ENCODE results near the gene ZNF134.

The ZNF134 gene

DNA sequence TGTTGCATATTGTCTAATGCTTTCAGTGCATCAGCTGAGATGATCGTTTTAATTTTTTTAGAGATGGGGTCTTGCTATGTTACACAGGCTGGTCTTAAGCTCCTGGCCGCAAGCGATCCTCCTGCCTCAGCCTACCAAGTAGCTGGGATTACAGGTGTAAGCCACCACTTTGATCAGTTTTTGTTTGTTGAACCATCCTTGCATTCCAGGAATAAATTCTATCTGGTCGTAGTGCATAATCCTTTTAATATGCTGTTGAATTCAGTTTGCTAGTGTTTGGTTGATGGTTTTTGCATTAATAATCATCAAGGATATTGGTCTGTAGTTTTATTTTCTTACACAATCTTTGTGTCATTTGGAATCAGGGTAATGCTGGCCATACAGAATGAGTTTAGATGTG is 23.3 kb downstream of the ZNF134 start:
- no peak for DNase-seq (ENCODE audit: low spot score)

DNA sequence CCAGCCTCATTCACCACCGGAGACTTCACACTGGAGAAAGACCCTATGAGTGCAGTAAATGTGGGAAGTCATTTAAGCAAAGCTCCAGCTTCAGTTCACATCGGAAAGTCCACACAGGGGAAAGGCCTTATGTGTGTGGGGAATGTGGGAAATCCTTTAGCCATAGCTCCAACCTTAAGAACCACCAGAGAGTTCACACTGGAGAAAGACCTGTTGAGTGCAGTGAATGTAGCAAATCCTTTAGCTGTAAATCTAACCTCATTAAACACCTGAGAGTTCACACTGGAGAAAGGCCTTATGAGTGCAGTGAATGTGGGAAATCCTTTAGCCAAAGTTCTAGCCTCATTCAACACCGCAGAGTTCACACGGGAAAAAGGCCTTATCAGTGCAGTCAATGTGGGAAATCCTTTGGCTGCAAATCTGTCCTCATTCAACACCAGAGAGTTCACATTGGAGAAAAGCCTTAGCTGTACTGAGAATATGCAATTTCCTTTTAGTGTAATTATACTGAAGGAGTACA is 27.7 kb downstream of the ZNF134 start:
- no peak for DNase-seq (ENCODE audit: low spot score)

DNA sequence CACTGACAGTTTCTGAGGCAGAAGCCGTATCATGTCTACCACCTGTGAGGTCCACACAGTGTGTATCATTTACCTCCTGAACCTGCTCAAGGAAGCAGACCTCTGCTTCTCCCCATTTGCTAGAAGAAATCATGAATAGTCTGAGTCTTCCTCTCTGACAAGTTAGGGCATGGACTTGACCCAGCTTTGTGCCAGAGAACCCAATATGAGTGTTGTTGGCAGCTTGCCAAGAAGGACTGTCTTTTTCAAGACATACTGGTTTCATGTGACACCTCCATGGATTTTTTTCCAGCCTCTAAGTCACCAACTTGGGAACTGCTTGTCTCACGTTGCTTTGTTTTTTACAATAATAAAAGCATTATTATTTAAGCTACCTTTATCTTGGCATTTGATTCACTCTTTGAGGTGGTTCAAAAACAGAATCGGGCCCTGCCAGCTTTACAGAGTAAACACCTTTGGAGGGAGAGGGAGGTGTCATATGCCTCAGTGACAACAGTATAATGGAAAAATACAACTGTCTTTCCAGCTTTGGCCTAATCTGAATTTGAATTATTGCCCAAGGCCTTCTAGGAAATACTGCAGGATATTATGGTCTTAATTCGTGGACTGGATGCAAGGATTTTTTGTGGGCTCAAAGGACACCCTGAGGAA is 28.5 kb downstream of the ZNF134 start:
- no peak for DNase-seq (ENCODE audit: low spot score)

DNA sequence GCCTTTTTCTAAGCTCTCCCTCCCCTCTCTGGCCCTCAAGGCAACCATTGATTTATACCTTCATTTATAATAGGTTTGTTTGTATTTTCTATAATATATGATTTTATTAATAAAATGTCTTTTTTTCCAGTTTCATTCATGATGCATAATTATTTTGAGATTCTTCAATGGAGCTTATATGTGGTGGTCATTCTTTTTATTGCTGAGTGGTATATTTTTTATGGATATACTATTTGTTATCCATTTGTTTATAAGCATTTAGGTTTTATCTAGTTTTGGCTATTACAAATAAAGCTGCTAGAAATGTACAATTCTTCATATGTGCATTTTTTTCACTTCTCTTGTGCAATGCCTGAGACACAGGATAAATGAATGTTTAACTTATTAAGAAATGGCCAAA is 29.7 kb downstream of the ZNF134 start:
- no peak for DNase-seq (ENCODE audit: low spot score)

DNA sequence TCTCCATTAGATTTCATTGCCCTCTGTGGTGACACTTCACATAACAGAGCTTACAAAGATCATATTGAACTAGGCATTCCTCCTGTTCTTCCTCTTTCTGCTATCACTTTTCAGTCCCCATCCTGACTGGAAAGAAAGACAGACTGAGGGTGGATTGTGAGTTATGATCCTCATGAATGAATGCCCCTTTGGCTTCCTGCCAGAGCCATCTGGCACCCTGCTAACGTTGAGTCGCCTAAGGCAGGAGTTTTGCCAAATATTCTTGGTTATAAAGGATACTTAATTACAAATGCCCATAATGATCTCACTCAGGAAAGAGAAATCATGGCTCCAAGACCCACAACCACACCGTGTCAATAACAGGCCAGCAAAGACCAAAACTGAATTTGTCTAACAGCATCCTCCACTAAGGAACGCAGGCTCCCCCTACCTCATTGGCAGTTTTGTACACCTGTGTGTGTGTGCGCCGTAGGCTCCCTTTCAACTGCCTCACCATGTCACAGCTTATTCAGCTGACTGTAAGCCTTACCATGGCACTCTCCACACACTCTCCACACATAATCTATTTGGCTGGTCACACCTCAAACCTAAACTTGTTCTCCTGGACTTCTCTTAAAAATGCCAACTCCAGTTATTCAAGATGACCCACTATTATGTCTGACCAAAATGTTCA is 34.4 kb downstream of the ZNF134 start:
- no peak for DNase-seq (ENCODE audit: low spot score)

DNA sequence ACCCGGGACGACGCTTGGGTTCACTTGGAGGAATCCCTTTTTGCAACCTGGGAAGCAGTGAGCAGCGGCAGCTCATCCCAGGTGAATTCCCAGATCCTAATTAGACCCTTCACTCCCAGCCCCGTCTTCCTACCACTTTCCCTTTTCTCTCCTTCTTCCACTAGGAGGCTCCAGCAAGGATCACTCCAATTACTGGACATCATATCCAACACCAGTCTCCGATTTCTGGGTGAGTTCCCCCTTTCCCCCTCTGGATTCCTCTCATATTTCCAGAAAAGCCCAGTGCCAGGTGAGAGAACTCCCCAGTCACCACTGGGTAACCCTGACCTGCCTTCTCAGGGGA is 37.6 kb downstream of the ZNF134 start:
- no peak for DNase-seq (ENCODE audit: low spot score)

DNA sequence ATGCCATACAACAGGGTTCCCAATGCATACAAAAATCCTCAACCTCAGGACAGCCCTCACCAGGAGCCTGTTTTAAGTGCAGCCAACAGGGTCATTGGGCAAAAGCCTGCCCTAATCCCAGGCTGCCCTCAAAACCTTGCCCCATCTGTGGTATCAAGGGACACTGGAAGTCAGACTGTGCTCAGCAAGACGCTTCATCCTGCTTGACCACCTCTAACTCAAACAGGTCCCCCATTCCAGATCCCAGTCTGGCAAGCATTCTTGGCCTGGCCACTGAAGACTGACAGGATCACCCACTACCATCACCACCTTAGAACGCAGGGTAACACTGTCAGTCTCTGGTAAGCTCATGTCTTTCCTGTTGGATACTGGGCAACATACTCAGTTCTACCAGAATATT is 39.6 kb downstream of the ZNF134 start:
- DNase-seq (ENCODE audit: low spot score) = no peak

DNA sequence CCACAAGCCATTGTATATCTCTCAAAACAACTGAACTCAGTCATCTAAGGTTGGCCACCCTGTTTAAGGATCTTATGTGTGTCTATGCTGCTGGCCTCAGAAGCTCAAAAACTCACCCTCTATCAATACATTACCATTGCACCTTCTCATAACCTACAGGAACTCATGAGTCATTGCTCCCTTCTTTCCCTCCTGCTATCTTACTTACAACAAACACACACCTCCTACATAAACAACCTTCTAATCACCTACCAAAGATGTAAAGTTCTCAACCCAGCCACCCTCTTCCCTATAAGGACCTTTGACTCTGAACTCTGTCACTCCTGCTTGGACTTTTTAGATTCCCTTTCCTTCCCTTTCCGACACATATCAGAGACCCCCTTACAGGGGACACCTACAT is 41.4 kb downstream of the ZNF134 start:
- no peak for DNase-seq (ENCODE audit: low spot score)

DNA sequence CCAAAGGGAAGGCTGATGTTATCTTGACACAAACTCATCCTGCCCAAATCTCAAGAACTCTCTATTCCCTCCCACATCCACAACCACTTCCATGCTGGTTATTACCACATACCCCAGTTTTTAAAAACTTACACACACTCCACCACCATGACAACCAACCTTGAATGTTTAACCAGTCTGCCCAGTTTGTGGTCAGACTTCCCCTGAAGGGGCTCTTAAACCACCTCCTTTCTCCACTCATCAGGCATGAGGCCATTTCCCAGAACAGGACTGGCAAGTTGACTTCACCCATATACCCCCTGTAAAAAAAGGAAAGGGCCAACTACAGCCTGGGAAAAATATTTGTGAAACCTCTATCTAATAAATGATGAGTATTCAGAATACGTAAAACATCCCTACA is 42.3 kb downstream of the ZNF134 start:
- DNase-seq (ENCODE audit: low spot score) = no peak

DNA sequence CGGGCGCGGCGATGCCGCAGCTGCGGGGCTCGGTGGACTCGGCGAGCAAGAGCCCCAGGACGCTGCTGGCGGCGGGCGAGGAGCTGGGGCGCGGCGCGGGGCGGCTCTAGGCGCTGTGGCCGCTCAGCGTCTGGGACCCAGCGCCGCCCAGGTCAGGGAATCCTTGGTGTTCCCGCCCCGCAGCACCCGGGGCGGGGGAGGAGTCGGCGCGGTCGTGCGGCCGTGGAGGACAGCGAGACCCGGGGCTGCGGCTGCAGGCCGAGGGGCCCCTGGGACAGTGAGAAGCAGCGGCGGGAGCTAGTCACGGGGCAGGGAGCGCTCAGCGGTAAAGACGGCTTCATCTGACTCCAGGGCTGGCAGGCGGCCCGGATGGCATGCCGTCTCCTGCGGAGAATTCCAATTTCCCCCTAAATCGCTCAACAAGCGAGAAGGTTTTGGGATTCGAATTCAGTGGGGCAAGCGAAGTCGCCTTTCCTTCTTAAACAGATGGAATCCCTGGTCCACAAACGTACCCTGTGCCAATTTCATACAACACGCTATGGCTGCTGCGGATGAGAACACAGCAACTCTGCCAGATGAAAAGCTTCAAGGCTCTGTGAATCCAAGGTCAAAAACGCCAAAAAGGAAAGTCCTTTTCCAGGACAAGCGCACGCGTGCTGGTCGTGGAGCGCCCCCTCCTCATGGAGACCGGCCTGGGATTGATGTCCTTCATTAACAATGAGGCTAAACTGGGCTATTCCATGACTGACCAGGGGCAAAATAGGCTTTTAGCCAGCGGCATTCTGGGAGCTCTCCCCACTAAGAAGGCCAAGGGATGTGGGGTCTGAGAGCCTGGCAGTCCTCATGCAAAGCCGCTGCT is 50.5 kb downstream of the ZNF134 start:
- peak; percentile 54 for DNase-seq (ENCODE audit: low spot score)

DNA sequence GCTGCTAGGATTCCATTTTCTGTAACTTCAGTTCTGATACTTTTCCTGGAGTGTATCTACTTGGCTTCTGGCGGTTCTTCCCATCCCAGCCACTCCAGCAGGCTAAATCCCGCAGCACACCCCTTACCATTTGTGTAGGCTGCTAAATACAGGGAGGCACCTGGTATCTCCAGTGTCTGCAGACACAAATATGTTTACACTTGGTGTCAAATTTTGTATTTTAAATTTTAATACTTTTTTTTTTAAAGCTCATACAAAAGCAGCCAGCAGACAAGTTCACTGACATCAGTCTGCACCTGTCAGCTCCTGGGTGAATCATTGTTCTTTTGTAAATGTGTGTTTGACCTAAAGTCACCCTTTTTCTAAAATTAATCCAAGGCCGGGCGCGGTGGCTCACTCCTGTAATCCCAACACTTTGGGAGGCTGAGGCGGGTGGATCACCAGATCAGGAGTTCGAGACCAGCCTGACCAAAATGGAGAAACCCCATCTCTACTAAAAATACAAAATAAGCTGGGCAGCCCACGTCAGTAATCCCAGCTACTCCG is 51.3 kb downstream of the ZNF134 start:
- no peak for DNase-seq (ENCODE audit: low spot score)

DNA sequence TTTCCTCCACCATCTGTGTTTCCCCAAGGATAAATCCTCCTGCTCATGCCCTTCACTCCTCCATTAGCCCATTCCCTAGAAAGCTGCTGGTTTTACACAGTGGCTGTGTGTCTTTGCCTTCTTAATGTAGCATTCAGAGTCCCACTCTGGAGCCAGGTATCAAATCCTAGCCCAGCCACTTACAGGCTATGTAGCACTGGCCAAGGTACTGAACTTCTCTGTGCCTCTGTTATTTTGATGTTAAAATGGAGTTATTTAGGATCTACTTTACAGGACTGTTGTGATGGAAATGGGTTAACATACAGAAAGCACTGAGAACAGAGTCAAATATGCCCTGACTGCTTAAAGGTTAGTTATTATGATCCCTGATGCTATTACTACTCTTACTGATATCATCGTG is 53.2 kb downstream of the ZNF134 start:
- DNase-seq (ENCODE audit: low spot score) = no peak

DNA sequence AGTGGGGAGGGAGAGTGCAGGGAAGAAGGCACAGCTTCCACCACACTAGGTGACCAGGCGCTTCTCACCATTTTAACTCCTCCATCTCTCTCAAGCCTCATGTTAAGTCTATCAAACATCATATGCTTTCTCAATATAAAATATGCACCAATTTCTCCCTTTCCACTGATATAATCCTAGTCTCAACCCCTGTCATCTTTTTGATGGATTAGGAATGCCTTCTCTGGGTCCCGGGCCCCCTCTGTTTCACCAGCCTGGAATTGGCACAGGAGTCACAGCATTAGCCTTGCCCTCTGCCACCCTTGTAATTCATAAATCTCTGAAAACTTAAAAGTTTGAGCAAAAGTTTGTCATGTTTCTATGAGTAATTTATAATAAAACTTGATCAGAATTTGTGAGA is 54.6 kb downstream of the ZNF134 start, which contains the start of gene ZSCAN4:
Gene ZSCAN4 (plus strand): TSS at position 301 of the 400 bp plus-strand sequence. CDS start 7,211 bp downstream, outside the sequence.
- no peak for DNase-seq (ENCODE audit: low spot score)

DNA sequence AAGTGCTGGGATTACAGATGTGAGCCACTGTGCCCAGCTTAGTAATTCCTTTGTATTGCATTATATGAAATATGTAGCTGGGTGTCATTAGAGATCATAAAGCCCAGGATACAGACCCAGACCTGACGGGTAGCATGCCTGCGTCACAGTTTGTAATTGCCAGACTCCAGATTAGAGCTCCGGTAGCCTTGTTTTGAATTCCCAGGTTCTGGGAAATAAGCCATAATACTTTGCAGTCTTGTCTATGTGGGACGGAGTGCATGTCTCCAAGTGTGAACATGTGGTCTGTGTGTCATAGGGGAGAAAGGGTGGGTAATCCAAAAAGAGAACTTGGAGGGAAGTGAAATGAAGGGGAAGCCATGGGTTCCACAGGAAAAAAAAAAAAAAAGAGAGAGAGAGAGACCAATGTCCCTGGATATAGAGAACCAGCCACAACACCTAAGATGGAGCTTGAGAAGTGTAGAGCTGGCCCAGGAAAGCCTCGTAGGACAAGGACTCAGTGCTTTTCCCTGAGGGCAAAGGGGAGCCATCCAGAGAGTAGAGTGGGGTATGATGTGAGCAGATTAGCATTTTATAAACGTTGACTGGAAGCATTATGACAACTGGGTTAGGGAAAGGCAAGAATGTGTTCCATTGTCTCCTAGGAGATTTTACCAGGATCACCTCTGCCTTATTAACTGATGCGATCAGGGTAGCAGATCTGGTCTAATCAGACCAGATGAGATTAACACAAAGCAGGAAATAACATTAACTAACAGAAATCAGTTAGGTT is 57.3 kb downstream of the ZNF134 start:
- DNase-seq (ENCODE audit: low spot score) = no peak

DNA sequence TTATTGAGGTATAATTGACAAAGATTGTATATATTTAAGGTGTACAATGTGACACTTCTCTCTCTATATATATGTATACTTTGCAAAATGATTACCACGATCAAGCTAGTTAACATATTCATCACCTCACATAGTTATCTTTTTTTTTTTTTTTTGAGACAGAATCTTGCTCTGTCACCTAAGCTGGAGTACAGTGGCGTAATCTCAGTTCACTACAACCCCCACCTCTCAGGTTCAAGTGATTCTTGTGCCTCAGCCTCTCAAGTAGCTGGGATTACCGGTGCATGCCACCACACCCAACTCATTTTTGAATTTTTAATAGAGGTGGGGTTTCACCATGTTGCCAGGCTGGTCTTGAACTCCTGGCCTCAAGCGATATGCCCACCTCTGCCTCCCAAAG is 58.4 kb downstream of the ZNF134 start:
- no peak for DNase-seq (ENCODE audit: low spot score)
